ENCODE results near the gene GGACT.
"Not testable (repeated sequence)": the region's sequence is repeated elsewhere in the genome, so short reads cannot be mapped to it uniquely, and the experiment has no call there.

Gene GGACT

DNA sequence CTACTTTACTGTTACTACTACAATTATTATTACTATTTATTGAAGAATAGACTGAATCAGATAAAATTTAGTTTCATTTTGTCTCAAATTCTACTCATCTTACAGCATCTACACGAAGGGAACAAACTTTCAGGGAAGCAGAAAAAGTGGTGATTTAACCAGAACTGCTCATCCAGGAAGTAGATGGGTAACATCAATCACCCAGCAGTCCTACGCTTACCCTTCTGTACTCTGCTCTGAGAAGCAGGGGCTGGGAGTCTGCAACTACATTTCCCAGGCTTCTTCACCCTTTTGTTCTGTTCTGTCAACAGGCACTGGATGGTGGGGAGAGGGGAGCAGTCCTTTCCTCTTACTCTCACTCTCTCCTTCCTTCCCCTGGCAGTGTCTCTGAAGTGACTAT is 31.4 kb upstream of the GGACT start:
- H3K36me3 ChIP-seq (ENCODE audit: control insufficient read depth, insufficient read depth, low read length): peaks cover 51% of the 10 kb centered on the region

DNA sequence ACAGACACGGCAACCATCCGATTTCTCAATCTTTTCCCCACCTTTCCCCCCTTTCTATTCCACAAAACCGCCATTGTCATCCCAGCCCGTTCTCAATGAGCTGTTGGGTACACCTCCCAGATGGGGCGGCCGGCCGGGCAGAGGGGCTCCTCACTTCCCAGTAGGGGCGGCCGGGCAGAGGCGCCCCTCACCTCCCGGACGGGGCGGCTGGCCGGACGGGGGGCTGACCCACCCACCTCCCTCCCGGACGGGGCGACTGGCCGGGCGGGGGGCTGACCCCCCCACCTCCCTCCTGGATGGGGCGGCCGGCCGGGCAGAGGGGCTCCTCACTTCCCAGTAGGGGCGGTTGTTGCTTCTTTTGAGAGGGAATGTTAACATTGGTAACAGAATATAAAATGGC is 30.3 kb upstream of the GGACT start:
- H3K9me3 ChIP-seq (ENCODE audit: control insufficient read depth, low read length): peaks cover 11% of the 10 kb centered on the region
- peaks cover 45% of the 10 kb centered on the region for H3K36me3 ChIP-seq (ENCODE audit: control insufficient read depth, insufficient read depth, low read length)
- WGBS, 2 experiments (ENCODE audit: insufficient coverage in 2 of 2): no CpG with 5 or more reads among the region's 24 CpGs

More for the DNA sequence above, 31.4 kb upstream of the GGACT start:
- Histone ChIP-seq H3K4me3 (ENCODE audit: extremely low read depth, insufficient read depth, low read length, poor library complexity, severe bottlenecking) (no peak overlapping the region), H3K4me1 (ENCODE audit: control insufficient read depth, insufficient read depth, low read length, poor library complexity, severe bottlenecking) (peaks cover 3% of the 10 kb centered on the region), H3K9me3 (ENCODE audit: control insufficient read depth, low read length) (peaks cover 11% of the 10 kb centered on the region), H3K27ac (ENCODE audit: low read depth, low read length, severe bottlenecking) (no peak overlapping the region)
- 100% methylated on average over 1 of the region's 2 CpGs; no CpG with 5 or more reads in 1 of the 2 experiments for WGBS, 2 experiments (ENCODE audit: insufficient coverage in 2 of 2)

DNA sequence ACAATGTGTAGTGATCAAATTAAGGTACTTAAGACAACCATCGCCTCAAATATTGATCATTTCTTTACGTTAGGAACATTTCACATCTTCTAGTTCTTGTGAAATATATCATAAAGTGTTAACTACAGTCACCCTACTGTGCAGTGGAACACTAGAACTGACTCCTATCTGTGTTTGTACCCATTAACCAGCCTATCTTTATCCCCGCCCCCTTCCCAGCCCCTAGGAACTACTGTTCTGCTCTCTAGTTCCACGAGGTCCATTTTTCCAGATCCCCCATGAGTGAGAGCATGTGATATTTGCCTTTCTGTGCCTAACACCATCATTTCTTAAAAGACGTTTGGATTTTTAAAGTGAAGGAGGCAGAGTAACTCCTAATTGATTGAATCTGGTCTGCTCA is 24.4 kb upstream of the GGACT start:
- 83% methylated on average over 1 of the region's 5 CpGs; no CpG with 5 or more reads in 1 of the 2 experiments for WGBS, 2 experiments (ENCODE audit: insufficient coverage in 2 of 2)
- no peak overlapping the region for H3K4me3 ChIP-seq (ENCODE audit: extremely low read depth, insufficient read depth, low read length, poor library complexity, severe bottlenecking)
- peaks cover 12% of the 10 kb centered on the region for H3K4me1 ChIP-seq (ENCODE audit: control insufficient read depth, insufficient read depth, low read length, poor library complexity, severe bottlenecking)
- H3K36me3 ChIP-seq (ENCODE audit: control insufficient read depth, insufficient read depth, low read length): peaks cover 27% of the 10 kb centered on the region
- peaks cover 10% of the 10 kb centered on the region for H3K9me3 ChIP-seq (ENCODE audit: control insufficient read depth, low read length)
- H3K27ac ChIP-seq (ENCODE audit: low read depth, low read length, severe bottlenecking): no peak overlapping the region

More for the DNA sequence above, 30.3 kb upstream of the GGACT start:
- H3K27ac ChIP-seq (ENCODE audit: low read depth, low read length, severe bottlenecking); H3K4me3 ChIP-seq (ENCODE audit: extremely low read depth, insufficient read depth, low read length, poor library complexity, severe bottlenecking); H3K4me1 ChIP-seq (ENCODE audit: control insufficient read depth, insufficient read depth, low read length, poor library complexity, severe bottlenecking): not testable (repeated sequence)

DNA sequence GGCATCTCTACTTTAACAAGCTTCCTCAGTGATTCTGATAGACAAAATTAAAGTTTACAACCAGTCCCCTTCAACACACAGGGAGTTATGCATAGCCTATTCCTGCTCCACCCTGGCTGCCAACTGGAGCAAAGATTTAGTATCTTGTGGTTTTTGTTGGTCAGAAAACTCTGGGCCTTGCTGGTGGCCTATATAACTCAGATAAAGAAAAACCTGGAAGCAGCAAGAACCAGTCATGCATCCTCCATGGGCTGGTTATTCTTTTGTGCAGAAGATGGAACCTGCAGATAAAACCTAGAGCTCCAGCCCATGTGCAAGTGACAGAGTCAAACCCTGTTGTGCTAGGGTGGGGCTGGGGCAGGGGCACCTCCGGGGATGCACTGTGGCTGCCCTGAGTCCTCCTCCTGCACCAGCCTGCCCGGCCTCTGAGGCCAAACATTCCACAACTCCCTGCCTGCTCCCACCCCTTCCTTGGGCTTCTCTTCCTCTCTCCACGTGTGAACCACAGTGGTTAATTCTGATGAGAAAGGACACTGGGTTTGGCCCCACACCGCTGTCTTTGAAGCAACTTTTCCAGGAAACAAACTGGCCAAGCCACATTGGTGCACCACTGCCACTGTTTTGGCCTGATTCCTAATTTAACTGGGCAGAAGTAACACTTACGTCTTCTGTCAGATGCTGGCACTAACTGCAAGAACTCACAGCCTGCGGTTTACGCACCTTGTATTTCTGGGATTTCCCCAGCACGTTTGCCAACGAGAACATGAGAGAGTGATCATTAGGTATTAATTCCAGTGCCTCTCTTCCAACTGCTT is 23.3 kb upstream of the GGACT start:
- peaks cover 21% of the 10 kb centered on the region for H3K36me3 ChIP-seq (ENCODE audit: control insufficient read depth, insufficient read depth, low read length)
- no peak overlapping the region for H3K27ac ChIP-seq (ENCODE audit: low read depth, low read length, severe bottlenecking)
- no peaks in the 10 kb centered on the region for H3K9me3 ChIP-seq (ENCODE audit: control insufficient read depth, low read length)
- WGBS, 2 experiments (ENCODE audit: insufficient coverage in 2 of 2): 91 to 93% methylated on average over 7 to 8 of the region's 9 CpGs
- no peak overlapping the region for H3K4me3 ChIP-seq (ENCODE audit: extremely low read depth, insufficient read depth, low read length, poor library complexity, severe bottlenecking)
- H3K4me1 ChIP-seq (ENCODE audit: control insufficient read depth, insufficient read depth, low read length, poor library complexity, severe bottlenecking): peaks cover 12% of the 10 kb centered on the region

DNA sequence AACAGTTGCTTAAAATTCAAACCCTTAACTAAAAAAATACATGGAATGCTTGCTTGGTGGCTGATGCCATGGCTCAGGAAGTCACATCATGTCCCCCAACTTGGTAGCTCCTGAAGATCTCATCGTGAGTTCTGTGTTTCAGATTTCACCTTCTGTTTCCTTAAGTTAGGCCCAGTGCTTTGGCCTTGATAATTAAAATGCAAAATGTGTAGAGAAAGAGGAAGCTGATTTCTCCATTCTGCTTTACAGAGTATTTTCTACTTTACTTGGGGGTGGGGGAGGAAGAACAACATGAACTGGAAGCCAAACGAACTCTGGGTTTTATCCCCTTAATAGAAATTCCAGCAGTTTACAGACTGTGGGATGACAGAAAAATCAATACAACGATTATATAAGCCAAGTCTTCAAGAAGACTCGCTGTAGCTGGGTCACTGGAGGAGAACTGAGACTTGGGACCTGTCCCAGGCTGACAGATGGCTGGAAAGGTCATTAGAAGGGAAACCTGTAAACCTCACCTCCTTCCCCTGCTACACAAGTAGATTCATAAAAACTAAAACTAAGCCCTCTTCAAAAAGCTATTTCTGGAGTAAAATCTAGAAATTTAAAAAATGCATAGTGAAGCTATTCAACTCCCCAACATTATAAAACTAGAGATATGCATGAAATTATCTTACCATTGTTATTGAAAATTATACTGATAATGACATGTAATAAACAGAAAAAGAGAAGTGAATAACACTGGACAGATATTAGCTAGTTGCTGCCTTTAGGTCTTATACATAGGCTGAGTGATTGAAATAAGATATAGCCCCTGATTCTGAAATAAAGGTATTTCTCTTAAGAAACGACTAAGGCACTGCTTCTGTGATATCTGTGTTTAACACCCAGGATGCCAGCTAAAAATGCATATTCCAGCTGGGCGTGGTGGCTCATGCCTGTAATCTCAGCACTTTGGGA is 22.1 kb upstream of the GGACT start:
- 76 to 77% methylated on average over 5 of the region's 6 CpGs for WGBS, 2 experiments (ENCODE audit: insufficient coverage in 2 of 2)
- no peak overlapping the region for H3K27ac ChIP-seq (ENCODE audit: low read depth, low read length, severe bottlenecking)
- H3K4me1 ChIP-seq (ENCODE audit: control insufficient read depth, insufficient read depth, low read length, poor library complexity, severe bottlenecking): peaks cover 12% of the 10 kb centered on the region
- H3K36me3 ChIP-seq (ENCODE audit: control insufficient read depth, insufficient read depth, low read length): peaks cover 28% of the 10 kb centered on the region
- no peak overlapping the region for H3K4me3 ChIP-seq (ENCODE audit: extremely low read depth, insufficient read depth, low read length, poor library complexity, severe bottlenecking)
- H3K9me3 ChIP-seq (ENCODE audit: control insufficient read depth, low read length): no peaks in the 10 kb centered on the region

DNA sequence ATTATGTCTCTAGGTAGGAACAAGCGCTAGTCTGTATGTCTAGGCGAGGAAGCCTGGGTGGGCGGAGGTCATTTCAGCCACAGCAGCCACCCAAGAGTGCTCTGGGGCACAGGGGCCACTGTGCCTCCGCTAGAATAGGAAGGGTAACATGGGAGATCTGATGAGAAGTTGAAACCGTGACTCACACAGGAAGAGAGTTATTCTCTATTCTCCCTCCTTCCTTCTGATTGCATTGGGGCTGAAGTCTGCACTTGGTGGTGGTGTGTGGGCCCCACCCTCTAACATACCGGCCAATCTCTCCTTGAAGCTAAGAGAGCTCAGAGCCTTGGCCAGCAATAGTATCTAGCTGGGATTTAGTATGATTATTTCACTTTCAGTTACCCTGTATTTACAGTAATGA is 20.3 kb upstream of the GGACT start:
- H3K9me3 ChIP-seq (ENCODE audit: control insufficient read depth, low read length): no peaks in the 10 kb centered on the region
- peaks cover 28% of the 10 kb centered on the region for H3K36me3 ChIP-seq (ENCODE audit: control insufficient read depth, insufficient read depth, low read length)
- 97 to 100% methylated on average over 3 of the region's 6 CpGs for WGBS, 2 experiments (ENCODE audit: insufficient coverage in 2 of 2)
- peaks cover 12% of the 10 kb centered on the region for H3K4me1 ChIP-seq (ENCODE audit: control insufficient read depth, insufficient read depth, low read length, poor library complexity, severe bottlenecking)
- H3K4me3 ChIP-seq (ENCODE audit: extremely low read depth, insufficient read depth, low read length, poor library complexity, severe bottlenecking): no peak overlapping the region
- no peak overlapping the region for H3K27ac ChIP-seq (ENCODE audit: low read depth, low read length, severe bottlenecking)

DNA sequence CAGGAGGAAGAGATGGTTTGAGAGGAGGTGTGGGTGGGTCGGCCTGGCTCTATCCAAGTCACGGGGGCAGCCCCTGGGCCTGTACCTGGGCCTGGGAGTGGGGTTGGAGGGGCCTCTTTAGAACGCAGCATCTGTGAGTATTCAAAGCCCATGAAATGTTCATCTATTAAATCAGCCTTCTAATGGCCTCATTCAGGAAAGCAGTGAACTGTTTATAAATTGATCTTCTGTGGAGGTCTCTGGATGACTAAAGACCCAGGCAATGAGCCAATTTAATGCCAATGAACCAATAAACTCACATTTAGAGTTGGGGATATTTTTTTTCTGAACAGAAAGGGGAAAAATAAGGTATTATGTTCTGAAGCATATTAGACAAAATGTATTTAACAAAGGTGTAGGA is 19.9 kb upstream of the GGACT start:
- peaks cover 28% of the 10 kb centered on the region for H3K36me3 ChIP-seq (ENCODE audit: control insufficient read depth, insufficient read depth, low read length)
- peaks cover 12% of the 10 kb centered on the region for H3K4me1 ChIP-seq (ENCODE audit: control insufficient read depth, insufficient read depth, low read length, poor library complexity, severe bottlenecking)
- H3K27ac ChIP-seq (ENCODE audit: low read depth, low read length, severe bottlenecking): no peak overlapping the region
- WGBS, 2 experiments (ENCODE audit: insufficient coverage in 2 of 2): 96 to 100% methylated on average over 2 of the region's 3 CpGs
- H3K9me3 ChIP-seq (ENCODE audit: control insufficient read depth, low read length): no peaks in the 10 kb centered on the region
- H3K4me3 ChIP-seq (ENCODE audit: extremely low read depth, insufficient read depth, low read length, poor library complexity, severe bottlenecking): no peak overlapping the region

DNA sequence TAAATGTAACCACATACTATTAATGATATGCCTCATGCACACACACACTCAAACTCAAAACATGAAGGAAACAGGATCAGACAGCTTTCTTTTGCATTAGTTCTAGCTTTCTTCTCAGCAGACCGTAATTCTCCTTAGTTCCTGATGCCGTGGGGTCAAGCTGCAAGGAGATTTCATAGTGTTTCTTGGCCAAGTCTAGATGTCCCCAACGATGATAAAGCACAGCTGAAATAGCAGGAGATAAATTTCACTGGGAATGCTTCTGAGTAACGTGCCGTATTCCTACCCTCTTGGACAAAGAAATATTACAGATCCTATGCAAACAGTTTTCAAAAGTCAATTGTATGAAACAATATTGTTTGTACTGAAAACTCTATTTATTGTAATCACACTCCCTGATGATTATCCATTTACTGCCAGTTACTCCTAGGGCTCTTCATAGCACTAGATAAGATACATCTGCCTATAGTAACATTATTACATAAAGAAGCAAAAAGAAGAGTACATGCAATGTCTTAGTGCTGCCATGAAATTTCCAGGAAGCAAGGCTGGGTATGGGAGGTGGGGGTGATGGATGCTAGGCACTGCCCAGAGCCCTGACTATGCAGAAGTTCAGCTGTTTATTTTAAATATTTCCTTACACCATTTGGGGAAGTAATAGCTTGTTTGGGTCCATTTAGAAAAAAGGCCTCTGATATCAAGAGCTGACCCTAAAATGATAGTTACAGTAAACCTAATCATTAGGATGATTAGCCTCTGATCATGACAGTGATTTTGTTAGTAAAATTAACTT is 16.5 kb upstream of the GGACT start:
- H3K4me1 ChIP-seq (ENCODE audit: control insufficient read depth, insufficient read depth, low read length, poor library complexity, severe bottlenecking): peaks cover 6% of the 10 kb centered on the region
- H3K9me3 ChIP-seq (ENCODE audit: control insufficient read depth, low read length): no peaks in the 10 kb centered on the region
- peaks cover 8% of the 10 kb centered on the region for H3K36me3 ChIP-seq (ENCODE audit: control insufficient read depth, insufficient read depth, low read length)
- H3K4me3 ChIP-seq (ENCODE audit: extremely low read depth, insufficient read depth, low read length, poor library complexity, severe bottlenecking): no peak overlapping the region
- WGBS, 2 experiments (ENCODE audit: insufficient coverage in 2 of 2): 92% methylated on average over 3 of the region's 5 CpGs
- H3K27ac ChIP-seq (ENCODE audit: low read depth, low read length, severe bottlenecking): no peak overlapping the region

DNA sequence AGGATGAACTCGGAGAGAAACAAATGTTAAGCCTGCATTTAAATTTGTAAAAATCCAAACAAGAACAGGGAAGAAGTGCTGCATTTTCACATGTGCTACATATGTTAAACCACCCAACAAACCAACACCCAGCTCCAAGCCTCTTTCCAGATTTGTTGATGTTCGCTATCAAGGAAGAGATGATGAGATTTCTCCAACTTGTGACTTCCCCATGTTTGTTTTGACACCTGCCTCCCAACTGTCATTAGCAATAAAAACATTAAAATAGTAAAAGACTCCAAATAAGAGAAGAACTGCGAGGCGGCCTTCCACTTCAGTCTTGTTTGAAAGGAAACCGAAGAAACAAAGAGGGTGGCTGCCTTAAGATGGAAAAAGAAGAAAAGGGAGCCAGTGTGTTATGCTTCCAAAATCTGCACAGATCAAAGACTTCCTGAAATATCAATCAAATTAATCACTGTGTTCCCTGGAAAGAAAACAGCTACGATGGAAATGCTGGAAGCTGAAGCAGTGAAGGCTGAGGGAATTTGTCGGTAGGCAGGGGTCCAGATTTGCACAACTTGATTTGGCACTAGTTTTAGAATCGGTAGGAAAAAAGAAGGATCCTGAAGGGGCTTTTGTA is 14.0 kb upstream of the GGACT start:
- 73 to 87% methylated on average over 3 to 4 of the region's 8 CpGs for WGBS, 2 experiments (ENCODE audit: insufficient coverage in 2 of 2)
- H3K4me1 ChIP-seq (ENCODE audit: control insufficient read depth, insufficient read depth, low read length, poor library complexity, severe bottlenecking): no peaks in the 10 kb centered on the region
- H3K9me3 ChIP-seq (ENCODE audit: control insufficient read depth, low read length): no peaks in the 10 kb centered on the region
- H3K27ac ChIP-seq (ENCODE audit: low read depth, low read length, severe bottlenecking): no peak overlapping the region
- peaks cover 8% of the 10 kb centered on the region for H3K36me3 ChIP-seq (ENCODE audit: control insufficient read depth, insufficient read depth, low read length)
- H3K4me3 ChIP-seq (ENCODE audit: extremely low read depth, insufficient read depth, low read length, poor library complexity, severe bottlenecking): no peak overlapping the region

DNA sequence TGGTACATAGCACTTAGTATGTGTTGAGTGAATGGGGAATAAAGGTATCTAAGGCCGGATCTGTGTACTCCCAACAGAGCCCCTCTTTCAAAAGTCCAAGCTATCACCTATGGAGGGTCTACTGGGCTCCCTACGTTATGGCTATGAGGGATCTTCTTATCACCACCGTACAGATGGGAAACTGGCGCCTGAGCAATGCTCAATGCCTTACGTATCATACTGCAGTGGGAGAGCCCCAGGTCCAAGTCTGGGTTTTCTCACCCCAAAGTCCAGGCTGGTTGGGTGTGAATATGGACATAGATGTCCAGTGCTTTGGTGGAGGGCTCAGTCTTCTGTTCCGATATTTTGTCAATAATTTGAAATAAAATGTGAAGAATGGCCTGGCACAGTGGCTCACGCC is 13.1 kb upstream of the GGACT start:
- Histone ChIP-seq H3K27ac (ENCODE audit: low read depth, low read length, severe bottlenecking) (no peak overlapping the region), H3K4me1 (ENCODE audit: control insufficient read depth, insufficient read depth, low read length, poor library complexity, severe bottlenecking) (no peaks in the 10 kb centered on the region), H3K9me3 (ENCODE audit: control insufficient read depth, low read length) (no peaks in the 10 kb centered on the region), H3K4me3 (ENCODE audit: extremely low read depth, insufficient read depth, low read length, poor library complexity, severe bottlenecking) (no peak overlapping the region), H3K36me3 (ENCODE audit: control insufficient read depth, insufficient read depth, low read length) (peaks cover 5% of the 10 kb centered on the region)
- WGBS, 2 experiments (ENCODE audit: insufficient coverage in 2 of 2): 89 to 93% methylated on average over 4 to 7 of the region's 7 CpGs

Measured in mesodermal cell (in vitro differentiated cells).